ENCODE data around the gene ALK.

ALK gene

DNA sequence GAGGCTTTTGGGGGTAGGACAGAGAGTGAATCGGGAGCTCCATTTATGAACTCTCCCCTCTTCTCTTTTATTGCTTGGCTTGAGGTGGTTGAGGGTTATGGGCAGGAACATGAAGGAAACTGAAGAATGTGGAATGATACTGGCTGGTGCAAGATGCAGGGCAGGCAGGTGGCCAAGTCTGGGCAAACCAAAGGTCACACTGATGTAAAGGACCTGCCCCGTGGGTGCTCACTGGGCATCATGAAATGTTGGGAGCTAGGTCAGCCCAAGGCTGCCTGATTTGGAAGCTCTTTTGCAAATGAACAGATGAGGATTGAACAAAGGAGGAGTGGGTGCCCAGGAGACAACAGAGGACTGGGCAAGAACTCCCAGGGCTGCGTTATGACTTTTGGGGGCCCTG, 477.2 kb downstream of the ALK start:
- TF ChIP-seq EGR1 (IDR thresholded peaks at IDR 0.05) (no peak), YY1 (IDR thresholded peaks at IDR 0.05; ENCODE audit: low read depth) (no peak), TEAD4 (IDR thresholded peaks at IDR 0.05) (no peak), CREB1 (IDR thresholded peaks at IDR 0.05; ENCODE audit: low read depth) (no peak), CEBPB (IDR thresholded peaks at IDR 0.05) (no peak), EP300 (IDR thresholded peaks at IDR 0.05; ENCODE audit: borderline replicate concordance) (no peak), FOXM1 (IDR thresholded peaks at IDR 0.05; ENCODE audit: borderline replicate concordance, low read depth) (no peak), ZBTB7A (IDR thresholded peaks at IDR 0.05; ENCODE audit: low read depth) (no peak), TCF12 (IDR thresholded peaks at IDR 0.05; ENCODE audit: low read depth) (no peak)
- TF ChIP-seq, protein P1, sequence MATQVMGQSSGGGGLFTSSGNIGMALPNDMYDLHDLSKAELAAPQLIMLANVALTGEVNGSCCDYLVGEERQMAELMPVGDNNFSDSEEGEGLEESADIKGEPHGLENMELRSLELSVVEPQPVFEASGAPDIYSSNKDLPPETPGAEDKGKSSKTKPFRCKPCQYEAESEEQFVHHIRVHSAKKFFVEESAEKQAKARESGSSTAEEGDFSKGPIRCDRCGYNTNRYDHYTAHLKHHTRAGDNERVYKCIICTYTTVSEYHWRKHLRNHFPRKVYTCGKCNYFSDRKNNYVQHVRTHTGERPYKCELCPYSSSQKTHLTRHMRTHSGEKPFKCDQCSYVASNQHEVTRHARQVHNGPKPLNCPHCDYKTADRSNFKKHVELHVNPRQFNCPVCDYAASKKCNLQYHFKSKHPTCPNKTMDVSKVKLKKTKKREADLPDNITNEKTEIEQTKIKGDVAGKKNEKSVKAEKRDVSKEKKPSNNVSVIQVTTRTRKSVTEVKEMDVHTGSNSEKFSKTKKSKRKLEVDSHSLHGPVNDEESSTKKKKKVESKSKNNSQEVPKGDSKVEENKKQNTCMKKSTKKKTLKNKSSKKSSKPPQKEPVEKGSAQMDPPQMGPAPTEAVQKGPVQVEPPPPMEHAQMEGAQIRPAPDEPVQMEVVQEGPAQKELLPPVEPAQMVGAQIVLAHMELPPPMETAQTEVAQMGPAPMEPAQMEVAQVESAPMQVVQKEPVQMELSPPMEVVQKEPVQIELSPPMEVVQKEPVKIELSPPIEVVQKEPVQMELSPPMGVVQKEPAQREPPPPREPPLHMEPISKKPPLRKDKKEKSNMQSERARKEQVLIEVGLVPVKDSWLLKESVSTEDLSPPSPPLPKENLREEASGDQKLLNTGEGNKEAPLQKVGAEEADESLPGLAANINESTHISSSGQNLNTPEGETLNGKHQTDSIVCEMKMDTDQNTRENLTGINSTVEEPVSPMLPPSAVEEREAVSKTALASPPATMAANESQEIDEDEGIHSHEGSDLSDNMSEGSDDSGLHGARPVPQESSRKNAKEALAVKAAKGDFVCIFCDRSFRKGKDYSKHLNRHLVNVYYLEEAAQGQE (IDR thresholded peaks at IDR 0.05; ENCODE audit: low read depth): no peak
- TF ChIP-seq, protein P2, sequence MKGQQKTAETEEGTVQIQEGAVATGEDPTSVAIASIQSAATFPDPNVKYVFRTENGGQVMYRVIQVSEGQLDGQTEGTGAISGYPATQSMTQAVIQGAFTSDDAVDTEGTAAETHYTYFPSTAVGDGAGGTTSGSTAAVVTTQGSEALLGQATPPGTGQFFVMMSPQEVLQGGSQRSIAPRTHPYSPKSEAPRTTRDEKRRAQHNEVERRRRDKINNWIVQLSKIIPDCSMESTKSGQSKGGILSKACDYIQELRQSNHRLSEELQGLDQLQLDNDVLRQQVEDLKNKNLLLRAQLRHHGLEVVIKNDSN (IDR thresholded peaks at IDR 0.05): no peak
- TF ChIP-seq, protein P3, sequence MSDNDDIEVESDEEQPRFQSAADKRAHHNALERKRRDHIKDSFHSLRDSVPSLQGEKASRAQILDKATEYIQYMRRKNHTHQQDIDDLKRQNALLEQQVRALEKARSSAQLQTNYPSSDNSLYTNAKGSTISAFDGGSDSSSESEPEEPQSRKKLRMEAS (IDR thresholded peaks at IDR 0.05): no peak

DNA sequence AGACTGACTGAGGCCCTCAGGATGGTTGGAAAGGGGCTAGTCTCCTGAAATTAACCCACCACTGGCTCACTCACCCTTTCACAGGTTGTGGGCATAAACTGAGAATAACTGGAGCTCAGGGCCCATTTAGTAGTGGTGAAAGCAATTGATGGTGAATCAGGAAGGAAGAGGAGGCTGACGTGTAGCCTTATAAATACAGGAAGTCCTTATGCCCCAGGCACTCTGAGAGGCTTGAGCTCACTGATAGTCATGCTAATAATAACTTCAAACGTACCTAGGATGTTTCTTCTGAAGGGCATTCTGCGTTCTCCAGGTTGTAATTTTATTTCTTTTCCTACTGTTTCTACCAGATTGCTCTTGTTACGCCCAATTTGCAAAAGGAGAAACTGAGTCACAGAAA, 477.8 kb downstream of the ALK start:
- TF ChIP-seq, protein P2 (IDR thresholded peaks at IDR 0.05): no peak
- no peak for TF ChIP-seq CEBPB (IDR thresholded peaks at IDR 0.05)
- no peak for TF ChIP-seq EP300 (IDR thresholded peaks at IDR 0.05; ENCODE audit: borderline replicate concordance)
- TF ChIP-seq YY1 (IDR thresholded peaks at IDR 0.05; ENCODE audit: low read depth): no peak
- no peak for TF ChIP-seq NFIC (IDR thresholded peaks at IDR 0.05)

DNA sequence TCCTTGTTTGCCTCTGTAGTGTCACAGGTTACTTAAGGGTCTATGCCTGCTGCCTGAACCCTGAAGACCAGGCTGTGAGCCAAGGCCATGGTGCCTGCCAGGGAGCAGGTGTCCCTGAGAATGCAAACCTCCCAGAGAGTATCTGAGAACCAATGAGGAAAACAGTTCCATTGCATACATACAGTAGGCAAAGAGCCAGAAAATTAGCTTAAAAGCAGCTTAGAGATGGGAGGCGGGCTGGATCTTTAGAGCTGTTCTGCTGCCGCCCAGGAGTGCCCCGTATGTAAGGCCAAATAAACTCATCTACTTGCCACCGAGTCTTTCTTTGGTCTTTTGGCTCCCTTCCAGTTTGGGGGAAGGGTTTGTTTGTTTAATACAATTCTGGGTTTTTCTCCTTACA, 478.2 kb downstream of the ALK start:
- TF ChIP-seq TCF12 (IDR thresholded peaks at IDR 0.05; ENCODE audit: low read depth) (no peak), TEAD4 (IDR thresholded peaks at IDR 0.05) (no peak), FOXM1 (IDR thresholded peaks at IDR 0.05; ENCODE audit: borderline replicate concordance, low read depth) (no peak), RAD21 (IDR thresholded peaks at IDR 0.05; ENCODE audit: low read depth) (no peak), NFIC (IDR thresholded peaks at IDR 0.05) (no peak), EP300 (IDR thresholded peaks at IDR 0.05; ENCODE audit: borderline replicate concordance) (no peak), CREB1 (IDR thresholded peaks at IDR 0.05; ENCODE audit: low read depth) (no peak), CEBPB (IDR thresholded peaks at IDR 0.05) (no peak), TAF1 (IDR thresholded peaks at IDR 0.05; ENCODE audit: low read depth) (no peak), YY1 (IDR thresholded peaks at IDR 0.05; ENCODE audit: low read depth) (no peak), EGR1 (IDR thresholded peaks at IDR 0.05) (no peak), ZBTB7A (IDR thresholded peaks at IDR 0.05; ENCODE audit: low read depth) (no peak)
- TF ChIP-seq, protein P3 (IDR thresholded peaks at IDR 0.05): no peak
- TF ChIP-seq, protein P2 (IDR thresholded peaks at IDR 0.05): no peak
- TF ChIP-seq, protein P1 (IDR thresholded peaks at IDR 0.05; ENCODE audit: low read depth): no peak

DNA sequence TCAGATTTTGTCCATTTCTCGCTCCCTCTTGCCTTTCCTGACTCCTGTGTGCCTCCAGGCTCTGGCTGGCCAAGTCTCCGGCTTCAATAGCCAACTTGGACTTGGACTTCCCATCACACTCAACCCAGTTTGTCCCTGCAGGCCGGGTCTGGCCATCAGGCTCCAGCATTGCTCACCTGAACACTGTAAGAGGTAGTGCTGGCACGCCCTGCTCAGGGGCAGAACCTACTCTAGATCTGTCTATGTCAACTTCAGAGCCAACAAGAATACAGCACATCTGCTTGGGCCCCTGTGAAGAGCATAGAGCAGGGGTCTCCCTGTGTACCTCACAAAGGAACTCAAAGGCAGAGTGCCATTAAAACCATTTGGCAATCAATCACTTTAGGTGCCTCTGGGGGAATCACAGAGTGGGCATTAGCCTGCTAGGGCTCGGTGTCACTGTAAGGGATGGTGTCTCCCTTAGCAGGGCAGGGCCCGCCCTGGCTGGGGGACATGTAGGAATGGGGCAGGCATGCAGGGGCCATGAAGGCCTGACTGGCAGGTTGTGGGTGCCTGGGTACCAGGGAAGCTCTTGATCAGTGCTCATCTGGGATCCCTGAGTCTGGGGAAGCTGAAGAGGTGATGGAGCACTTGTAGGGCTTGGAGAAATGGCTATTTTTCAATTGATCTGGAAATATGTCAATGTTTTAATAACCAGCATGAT, 480.3 kb downstream of the ALK start:
- TF ChIP-seq RAD21 (IDR thresholded peaks at IDR 0.05; ENCODE audit: low read depth): no peak
- no peak for TF ChIP-seq NFIC (IDR thresholded peaks at IDR 0.05)
- TF ChIP-seq TEAD4 (IDR thresholded peaks at IDR 0.05): no peak
- no peak for TF ChIP-seq CREB1 (IDR thresholded peaks at IDR 0.05; ENCODE audit: low read depth)
- no peak for TF ChIP-seq EP300 (IDR thresholded peaks at IDR 0.05; ENCODE audit: borderline replicate concordance)
- TF ChIP-seq, protein P3 (IDR thresholded peaks at IDR 0.05): no peak
- TF ChIP-seq ZBTB7A (IDR thresholded peaks at IDR 0.05; ENCODE audit: low read depth): no peak
- no peak for TF ChIP-seq FOXM1 (IDR thresholded peaks at IDR 0.05; ENCODE audit: borderline replicate concordance, low read depth)
- TF ChIP-seq EGR1 (IDR thresholded peaks at IDR 0.05): no peak
- no peak for TF ChIP-seq TCF12 (IDR thresholded peaks at IDR 0.05; ENCODE audit: low read depth)
- no peak for TF ChIP-seq YY1 (IDR thresholded peaks at IDR 0.05; ENCODE audit: low read depth)
- TF ChIP-seq, protein P1 (IDR thresholded peaks at IDR 0.05; ENCODE audit: low read depth): no peak
- TF ChIP-seq, protein P2 (IDR thresholded peaks at IDR 0.05): no peak

Measured in Ishikawa (cell line).